Left cardiac atrium (tissue), 4 donors: ENCODE measurements around the gene SCAPER. TPM values are rescaled to one million over a fixed set of nuclear protein-coding genes. Genes with fewer than 3 reads are reported as not detected.
"Not testable (repeated sequence)": the region's sequence is repeated elsewhere in the genome, so short reads cannot be mapped to it uniquely, and the experiment has no call there.

Experiments
- ATAC-seq, 2 donors: fragments of 200-7000 bp; cut with Tn5 transposase; one replicate each; pipeline ENCODE4 v1.9.1; 2020; ENCODE audit warnings: mild to moderate bottlenecking in 2 of 2, moderate library complexity in 2 of 2
- DNase-seq: peaks from one replicate; pipeline ENCODE4 v3.0.0-alpha.2; 2020
- intact Hi-C, 2 donors: fragments of 100-400 bp; cut with DNase I; formaldehyde crosslinking; loops; one replicate each; pipeline versions ENCODE4 v1.14.1 to v1.15.1; 2022 to 2023
- microRNA-seq, 2 donors: library from miRNA; unstranded; fragments of <30 nt; microRNA quantifications; one replicate each; pipeline ENCODE4 v1.2.0, GENCODE V29; 2020
- total RNA-seq, 2 donors: library from RNA; stranded (reverse); fragmentation: NEBNext Ultra II Directional; extraction: Animal tissue kit (Norgen Biotek cat#: 25700); gene quantifications; one replicate each; pipeline ENCODE4 v1.2.1, GENCODE V29; 2021
- donor health status: DM: no; HTN: yes; CAD: no.
- donor health status: DM: no; HTN: yes; CAD: no; lungs with severe emphysema.
- donor health status: DM: yes; HTN: yes; CAD: no.
- donor health status: Dilated cardiomyopathy.

The SCAPER gene
- total RNA-seq, 2 donors from 2014 or later, result 28.9 to 30.1 TPM

- ATAC-seq, result no peak
- DNase-seq, result no peak
- intact Hi-C loops, result no loop called here
Observed at GRCh38 chr15:76298986-76299385, 606.2 kb downstream of the SCAPER start.

GRCh38 chr15:76297951-76298350 is 607.2 kb downstream of the SCAPER start:
- DNase-seq, intact Hi-C loops, ATAC-seq: not testable (repeated sequence)

Small RNA genes within 50 kb of the gene (microRNA-seq; reads per million reads assigned to microRNA genes)
- 0 reads per million in 2 donors for gene MIR3713

Other genes starting within 250 kb of the SCAPER start
- gene RCN2, start 26.4 kb upstream of the SCAPER start, total RNA-seq, result 10 to 100 TPM; 20.9 to 26.7 TPM
- 10 to 100 TPM in 1 of 2 donors, 1 to 10 TPM in 1; 6.1 to 14.1 TPM for gene PSTPIP1, start 89.8 kb upstream of the SCAPER start, total RNA-seq
- 100 to 1,000 TPM; 143 to 151 TPM for gene TSPAN3, start 165.8 kb upstream of the SCAPER start, total RNA-seq